ENCODE results near the gene PTEN. TPM values are rescaled to one million over a fixed set of nuclear protein-coding genes. Genes with fewer than 3 reads are reported as not detected.

PTEN gene
- polyA plus RNA-seq, 1 donor: 37.0 TPM

DNA sequence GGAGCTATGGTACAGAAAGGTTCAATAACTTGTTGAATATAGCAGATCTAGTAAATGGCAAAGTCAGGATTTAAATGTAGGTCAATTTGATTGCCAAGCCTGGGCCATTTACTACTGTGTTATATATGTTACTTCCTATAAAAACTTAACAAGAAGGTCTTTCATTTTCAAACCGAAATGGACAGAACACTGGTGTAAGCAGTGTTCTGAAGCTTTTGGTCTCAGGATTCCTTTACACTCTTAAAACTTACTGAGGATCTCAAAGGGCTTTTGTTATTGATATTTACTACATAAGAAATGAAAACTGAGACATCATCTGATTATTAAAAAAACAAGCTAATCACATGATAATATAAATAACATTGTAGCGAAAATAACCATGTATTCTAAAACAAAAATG is 114.7 kb downstream of the PTEN start:
- DNase-seq: no peak

DNA sequence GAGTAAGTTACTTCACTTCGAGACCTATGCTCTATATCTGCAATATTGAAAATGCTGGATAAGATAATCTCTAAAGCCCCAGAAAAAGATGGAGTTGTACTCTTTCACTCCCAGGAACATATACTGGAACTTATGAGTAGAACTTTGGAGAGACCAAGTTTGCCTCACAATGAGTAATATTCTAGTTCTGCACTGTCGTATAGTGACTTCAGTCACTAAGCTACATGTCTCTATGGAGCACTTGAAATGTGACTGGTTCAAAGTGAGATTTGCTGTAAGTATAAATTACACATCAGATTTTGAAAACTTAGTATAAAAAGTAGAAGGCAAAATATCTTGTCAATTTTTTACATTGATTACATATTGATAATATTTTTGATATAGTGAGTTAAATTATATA is 116.4 kb downstream of the PTEN start:
- no peak for DNase-seq

DNA sequence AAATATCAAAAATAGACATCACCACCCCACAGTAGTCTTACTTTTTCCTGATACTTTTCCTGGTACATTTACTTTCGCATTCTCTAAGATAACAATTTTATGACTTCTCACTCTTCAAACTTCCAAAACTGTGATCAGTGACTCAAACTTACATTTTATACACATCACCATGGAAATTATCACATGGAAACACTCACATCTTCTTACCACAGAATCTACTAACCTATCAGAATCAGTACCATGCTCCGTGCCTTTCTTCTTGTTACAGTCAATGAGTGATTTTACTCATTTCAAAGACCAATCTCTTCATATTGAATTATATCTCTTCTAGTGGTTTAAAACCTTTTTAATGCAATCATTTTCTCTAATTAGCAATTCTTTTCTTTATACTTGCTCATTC is 120.3 kb downstream of the PTEN start:
- DNase-seq: no peak

GRCh38 chr10:87987206-87987605 is 123.8 kb downstream of the PTEN start:
- no peak for DNase-seq

DNA sequence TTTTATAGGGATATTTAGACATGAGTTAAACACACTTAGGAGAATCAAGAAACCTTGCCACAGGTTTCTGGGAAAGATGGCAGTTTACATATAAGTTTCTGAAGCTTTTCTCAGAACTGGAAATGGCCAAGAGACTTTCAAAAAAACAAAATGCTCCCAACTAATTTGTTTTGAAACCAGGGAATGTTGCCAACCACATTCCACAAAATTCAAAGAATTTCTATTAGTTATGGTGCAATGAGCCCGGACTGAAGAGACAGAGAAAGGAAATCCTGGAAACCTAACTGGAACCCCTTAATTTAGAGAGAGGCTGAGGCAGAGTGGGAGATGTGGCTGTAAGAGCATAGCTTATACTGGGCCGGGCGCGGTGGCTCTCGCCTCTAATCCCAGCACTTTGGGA is 128.5 kb downstream of the PTEN start:
- DNase-seq: no peak

DNA sequence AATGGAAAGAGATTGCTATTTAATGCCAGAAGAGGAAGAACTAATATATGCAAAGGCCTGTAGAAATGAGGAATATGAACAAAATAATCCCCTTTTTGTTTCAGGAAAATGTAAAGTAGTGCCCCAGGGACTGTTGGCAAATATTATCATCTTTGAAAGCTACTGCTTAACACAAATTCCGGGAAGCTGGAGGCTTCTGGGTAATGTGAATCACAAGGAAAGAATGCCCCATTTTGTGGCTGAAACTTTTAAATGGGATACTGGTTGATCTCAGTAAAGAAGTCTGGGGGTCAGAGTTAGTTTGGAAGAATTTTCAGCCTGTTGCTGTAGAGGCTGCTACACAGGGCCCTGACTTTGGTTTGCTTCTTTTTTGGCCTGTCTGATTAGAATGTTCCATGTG is 141.0 kb downstream of the PTEN start:
- no peak for DNase-seq

- no peak for DNase-seq
Measured at GRCh38 chr10:88006261-88006660, 142.8 kb downstream of the PTEN start.

GRCh38 chr10:88008866-88009470 is 145.5 kb downstream of the PTEN start:
- no peak for DNase-seq

- DNase-seq: no peak
Measured at GRCh38 chr10:88012641-88013040, 149.2 kb downstream of the PTEN start.

- peak; percentile 12 for DNase-seq
Measured at GRCh38 chr10:88017781-88018180, 154.4 kb downstream of the PTEN start.

GRCh38 chr10:88019753-88020152 is 156.3 kb downstream of the PTEN start:
- DNase-seq: no peak

Other genes starting within 250 kb of the PTEN start
- 8.7 TPM for gene PAPSS2, start 203.7 kb upstream of the PTEN start, polyA plus RNA-seq (ENCODE audit: insufficient read length)
- gene ATAD1, start 45.4 kb upstream of the PTEN start, polyA plus RNA-seq (ENCODE audit: insufficient read length): 26.3 TPM
- gene KLLN, start 92 bp upstream of the PTEN start, polyA plus RNA-seq (ENCODE audit: insufficient read length): 0.46 TPM

Data from hindlimb muscle (tissue), 1 donor.